ENCODE measurements around the gene MAPK11.

Gene MAPK11

DNA sequence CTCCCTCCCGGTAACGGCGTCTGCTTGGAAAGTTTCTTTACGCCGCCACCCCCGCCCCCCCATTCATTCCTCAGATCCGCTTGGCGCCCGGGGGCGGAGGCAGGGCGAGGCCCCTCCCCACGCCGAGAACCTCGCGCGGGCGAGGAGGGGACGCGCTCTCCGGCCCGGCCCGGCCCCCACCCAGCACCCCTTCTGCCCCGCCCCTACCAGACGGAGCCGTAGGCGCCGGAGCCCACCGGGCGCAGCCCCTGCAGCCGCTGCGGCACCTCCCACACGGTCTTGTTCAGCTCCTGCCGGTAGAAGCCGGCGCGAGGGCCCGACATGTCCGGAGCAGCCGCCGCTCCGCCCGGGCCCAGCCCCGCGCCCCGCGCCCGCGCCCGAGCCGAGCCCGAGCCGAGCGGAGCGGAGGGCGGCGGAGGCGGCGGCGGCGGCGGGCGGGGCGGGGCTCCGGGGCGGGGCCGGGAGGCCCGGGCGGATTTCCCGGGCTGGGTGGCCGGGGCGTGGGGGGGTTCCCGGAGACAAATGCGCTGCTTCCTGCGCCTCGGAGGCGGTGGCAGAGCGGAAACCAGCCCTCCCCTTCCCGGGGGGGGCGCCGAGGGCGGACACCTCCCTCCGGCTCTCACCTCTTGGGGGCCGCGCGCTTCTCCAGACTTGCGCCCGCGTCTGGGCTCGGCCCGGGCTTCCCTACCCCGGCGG lies at the start of gene MAPK11:
Gene MAPK11, minus strand, starts transcription at position 411 of the 696 bp plus-strand sequence. Its CDS starts 88 bp downstream, at position 323.
- FAIRE-seq: no peak

DNA sequence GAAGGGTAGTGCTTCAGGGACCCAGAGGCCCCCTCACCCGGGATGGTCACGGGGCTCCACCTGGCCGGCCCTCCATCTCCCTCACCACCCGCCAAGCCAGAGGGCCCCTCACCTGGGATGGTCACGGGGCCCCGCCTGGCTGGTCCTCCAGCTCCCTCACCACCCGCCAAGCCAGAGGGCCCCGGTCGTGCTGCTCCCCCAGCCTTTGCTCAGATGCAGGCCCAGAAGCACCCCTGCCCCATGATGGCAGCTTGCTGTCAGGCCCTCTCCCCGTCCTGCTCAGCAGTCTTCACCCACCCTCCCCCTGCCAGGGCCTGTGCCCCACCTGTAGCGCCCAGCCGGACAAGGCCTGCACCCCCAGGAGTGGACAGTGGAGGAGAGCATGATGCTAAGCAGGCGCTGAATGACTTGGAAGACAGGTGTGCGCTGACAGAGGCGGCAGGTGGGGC lies 49.3 kb upstream of the MAPK11 start:
- FAIRE-seq: no peak

DNA sequence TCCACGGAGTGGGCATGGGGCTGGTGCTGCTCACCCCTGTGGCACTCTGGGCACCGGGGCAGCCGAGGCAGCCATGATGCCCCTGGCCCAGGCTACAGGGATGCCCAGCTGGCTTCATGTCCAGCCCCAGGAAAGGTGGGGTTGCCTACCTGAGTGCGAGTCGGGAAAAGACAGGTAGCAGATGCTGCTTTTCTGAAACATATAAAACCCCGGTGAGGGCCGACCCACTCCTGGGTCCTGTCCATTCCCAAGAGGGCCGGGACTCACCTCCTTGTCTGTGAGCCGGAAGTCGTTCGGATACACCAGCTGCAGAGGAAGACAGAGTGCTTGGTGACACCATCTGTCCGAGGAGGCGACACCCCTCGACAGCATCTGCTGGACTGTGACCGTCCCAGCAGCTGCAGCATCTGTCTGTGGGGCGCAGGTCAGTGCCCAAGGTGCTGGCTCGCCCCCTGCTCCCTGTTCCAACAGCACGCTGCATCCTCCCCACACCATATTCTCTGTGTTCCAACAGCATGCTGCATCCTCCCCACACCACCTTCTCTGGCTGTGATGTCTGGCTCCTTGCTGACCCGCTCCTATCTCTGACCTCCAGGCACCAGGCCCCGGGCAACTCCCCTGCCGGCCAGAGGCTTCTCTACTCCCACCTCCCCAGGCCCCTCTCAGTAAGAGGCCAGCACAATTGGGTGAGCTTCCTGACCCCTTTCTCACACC lies 48.7 kb upstream of the MAPK11 start:
- no peak for FAIRE-seq

DNA sequence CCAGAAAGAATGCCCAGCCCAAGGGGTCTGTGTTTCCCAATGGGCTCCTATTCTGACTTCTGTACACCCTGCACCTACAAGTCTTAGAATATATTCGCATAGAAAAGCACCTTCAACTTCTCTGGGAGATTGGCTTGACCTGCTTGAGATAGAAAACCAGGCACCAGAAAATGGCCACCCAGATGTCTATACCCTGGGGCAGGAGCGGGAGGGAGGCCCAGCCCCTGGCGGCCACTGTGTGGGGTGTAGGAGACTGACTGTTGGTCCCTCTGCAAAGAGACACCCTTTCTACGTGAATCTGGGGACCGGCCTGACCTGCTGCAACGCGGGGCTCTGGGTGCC lies 48.1 kb upstream of the MAPK11 start:
- no peak for FAIRE-seq

DNA sequence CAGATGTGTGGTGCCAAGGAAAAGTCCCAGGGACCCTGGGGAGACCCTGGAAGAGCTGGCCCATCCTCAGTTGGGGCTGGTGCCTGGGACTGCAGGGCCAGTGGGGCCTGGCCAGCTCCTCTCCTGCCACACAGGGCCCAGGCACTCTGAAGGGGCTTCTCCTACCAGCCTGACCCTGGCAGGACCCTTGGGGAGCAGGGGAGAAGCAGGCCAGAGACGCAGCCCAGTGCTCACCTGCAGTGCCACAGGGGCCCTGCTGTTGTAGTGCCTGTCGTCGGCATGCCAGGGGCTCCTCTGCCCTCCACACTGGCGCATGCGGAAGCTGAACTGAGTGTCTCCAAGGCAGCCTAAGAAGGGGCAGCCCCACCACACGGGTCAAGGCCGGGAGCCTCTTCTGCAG lies 47.5 kb upstream of the MAPK11 start:
- no peak for FAIRE-seq

DNA sequence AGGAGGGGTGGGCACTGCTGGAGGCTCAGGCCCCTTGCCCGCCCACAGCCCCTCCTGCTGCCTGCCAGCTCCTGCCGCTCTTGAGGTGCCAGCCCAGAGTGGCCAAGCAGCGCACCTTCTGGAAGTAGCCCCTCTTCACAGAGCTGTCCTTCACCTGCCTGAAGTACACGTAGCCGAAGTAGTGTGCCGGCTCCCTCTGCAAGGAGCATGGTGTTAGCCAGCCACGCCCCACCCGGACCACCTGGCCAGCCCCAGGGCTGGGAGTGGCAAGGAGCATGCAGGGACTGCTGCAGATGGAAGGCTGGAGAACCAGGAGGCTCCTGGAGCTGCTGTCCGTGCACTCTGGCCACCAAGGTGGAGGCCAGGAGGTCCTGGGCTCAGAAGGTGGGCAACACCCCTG lies 47.0 kb upstream of the MAPK11 start:
- no peak for FAIRE-seq

DNA sequence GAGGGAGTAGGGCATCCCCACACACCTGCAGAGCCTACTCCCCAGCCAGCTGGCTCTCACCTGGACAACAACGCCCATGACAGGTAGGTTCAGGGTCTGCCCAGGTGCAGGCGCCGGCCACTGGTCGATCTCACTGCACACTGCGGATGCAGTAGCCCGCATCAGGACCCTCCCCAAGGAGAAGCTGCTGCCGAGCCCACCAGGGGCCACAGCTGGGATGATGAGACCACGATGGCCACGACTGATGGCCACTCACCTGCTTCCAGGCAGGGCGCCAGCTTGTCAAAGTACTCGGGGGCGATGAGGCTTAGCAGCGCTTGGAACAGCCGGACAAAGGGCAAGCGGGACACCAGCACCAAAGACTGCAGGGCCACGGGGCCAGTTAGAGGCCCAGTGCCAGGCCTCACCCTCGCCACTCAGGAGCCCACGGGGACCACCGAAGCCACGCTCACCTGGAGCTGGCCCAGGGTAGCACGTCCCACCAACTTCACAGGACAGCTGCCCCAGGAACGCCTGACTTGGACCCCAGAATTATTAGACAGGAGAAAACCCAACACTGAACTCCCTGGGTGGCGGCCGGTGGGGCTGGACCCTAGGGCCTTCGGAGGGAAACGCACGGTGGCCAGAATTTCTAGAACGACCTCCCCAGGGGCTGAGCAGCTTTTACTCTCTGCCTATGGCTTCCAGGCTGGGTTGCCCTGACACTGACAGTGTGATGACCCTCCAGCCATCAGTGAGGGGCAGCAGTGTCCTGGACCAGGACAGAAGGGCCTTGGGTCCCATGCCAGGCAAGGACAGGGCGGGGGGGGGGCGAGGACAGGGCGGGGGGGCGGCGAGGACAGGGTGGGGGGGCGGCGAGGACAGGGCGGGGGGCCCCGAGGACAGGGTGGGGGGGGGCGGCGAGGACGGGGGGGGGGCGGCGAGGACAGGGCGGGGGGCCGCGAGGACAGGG lies 46.2 kb upstream of the MAPK11 start:
- no peak for FAIRE-seq

DNA sequence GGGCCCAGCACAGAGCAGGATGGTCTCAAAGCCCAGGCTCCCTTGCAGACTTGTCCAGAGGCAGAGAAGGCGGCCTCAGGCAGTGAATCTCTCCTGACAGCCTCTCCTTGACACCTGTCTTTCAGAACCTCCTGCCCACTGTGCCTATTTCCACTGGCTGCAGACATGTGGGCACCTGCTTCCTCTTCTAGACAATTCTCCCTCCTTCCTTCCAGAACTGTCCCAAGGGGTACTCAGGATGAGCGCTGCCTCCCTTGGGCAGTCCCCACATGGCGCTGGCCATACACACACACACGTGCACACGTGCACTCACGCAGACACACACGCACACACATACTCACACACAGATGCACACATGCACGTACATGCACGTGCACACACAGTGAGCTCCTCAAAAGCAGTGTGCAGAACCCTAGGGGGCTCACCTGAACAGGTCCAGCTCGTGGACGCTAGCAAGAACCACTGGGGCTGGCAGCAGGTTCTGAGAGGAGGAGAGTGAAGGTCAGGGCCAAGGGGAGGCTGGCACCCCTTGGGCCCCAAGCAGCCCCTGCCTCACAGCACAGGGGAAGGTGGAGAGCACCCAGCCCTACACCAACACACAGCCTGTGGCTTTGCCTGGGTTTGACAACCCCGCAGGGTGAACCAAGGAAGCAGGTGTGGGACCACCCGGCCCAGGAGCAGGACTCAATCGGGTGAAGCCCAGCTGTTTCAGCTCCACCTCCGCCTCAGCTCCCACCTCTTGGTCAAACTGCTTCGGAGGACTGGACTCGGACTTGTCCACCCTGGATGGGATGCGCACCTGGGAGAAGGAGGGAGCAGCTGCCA lies 45.3 kb upstream of the MAPK11 start:
- no peak for FAIRE-seq

DNA sequence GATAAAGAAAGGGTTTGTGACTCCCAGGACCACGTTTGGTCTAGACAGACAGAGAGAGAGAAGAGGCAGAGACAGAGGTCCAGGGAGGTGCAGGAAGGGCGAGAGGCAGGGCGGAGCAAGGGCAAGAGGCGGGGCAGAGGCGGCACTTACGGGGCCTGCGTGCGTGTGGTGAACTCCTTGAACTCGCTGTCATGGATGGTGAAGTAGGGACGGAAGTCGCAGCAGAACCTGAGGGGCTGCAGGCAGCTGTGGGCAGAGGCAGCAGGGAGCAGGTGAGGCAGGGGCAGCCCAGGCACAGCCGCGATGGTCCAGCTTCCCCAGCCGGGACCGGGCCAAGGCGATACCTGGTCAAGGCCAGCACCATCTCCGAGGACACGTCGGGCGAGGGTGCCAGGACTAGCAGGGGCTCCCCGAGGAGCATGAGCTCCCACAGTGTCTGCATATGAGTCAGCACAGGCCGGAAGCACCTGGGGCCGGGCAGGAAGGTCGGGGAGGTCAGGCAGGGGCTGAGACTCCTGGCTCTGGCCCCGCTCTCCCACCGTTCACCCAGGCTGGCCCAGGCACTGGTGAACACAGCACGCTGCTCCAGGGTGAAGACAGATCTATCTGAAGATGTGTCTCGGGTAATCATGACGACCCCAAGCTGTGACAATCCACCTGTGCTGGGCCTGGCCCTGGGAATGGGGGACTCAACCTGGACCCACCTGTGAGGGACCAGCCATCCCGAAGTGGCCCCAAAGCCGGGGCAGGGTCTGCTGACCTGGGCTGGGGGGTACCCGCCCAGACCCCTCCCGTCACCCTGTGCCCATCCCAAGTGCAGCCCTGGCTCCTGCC lies 44.5 kb upstream of the MAPK11 start:
- no peak for FAIRE-seq

DNA sequence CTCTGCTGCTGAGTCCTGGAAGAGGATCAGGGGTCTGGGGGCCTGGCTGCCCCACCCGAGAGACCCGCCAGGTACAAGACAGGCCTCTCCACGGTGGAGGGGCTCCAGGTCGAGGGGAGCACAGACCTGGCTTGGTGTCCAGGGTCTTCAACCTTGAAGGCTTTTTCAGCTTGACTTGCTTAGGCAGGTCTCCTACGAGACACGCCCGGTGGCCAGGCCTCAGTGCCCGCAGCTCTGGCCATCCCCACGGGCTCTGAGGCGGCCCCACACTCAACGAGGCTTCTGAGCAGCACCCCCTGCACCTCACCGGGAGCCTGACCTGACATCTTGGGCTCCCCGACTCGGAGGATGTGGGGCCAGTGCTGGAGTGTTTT lies 43.9 kb upstream of the MAPK11 start:
- FAIRE-seq: no peak

DNA sequence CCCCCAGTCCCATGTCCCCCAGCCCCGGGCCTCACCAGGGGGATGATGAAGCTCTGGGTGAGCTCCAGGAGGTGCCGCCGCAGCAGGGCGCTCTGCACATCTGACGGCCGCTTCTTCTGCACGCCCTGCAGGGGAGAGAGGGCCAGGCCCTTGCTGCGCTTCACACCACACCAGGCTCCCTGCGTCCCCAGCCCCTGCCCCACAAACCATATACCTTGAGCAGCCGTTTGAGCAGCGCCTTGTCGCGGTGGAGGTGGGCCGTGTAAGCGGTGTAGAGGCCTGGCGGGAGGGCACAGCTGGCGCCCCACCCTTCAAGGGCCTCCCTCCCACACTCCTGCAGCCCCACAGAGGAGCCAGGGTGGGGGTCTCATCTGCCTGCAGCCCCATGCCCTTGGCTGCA lies 43.4 kb upstream of the MAPK11 start:
- FAIRE-seq: no peak

DNA sequence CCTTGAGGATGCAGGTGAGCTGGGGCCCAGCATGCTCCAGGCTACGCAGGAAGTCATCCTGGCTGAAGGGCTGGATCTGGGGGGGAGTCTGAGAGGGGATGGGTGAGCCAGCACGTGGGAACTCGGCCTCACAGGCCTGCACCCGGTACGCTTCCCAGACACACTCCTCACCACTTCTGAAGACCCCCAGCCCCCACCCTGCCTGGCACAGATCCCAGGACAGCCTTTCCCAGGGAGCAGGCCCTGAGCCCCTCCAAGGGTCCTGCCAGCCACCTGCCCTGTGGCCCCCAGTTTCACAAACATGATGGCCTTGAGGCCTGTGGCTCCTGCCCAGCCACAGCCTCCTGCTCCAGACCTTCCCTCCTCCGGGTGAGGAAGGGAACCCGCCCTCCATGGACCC lies 42.8 kb upstream of the MAPK11 start:
- no peak for FAIRE-seq

DNA sequence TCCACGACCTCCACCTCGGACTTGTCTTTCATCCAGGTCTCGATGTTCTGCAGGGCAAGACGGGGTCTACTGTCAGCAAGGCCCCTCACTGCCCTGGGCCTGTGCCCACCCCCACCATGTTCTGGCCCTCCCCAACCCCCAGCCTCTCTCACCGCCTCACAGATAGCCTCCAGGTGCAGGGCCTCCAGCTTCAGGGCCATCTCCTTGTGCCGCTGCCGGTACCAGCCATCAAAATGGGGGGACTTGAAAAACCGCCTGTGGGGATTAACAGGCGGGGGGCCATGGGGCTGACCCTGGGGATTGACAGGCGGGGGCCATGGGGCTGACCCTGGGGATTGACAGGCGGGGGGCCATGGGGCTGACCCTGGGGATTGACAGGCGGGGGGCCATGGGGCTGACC lies 42.2 kb upstream of the MAPK11 start:
- no peak for FAIRE-seq

DNA sequence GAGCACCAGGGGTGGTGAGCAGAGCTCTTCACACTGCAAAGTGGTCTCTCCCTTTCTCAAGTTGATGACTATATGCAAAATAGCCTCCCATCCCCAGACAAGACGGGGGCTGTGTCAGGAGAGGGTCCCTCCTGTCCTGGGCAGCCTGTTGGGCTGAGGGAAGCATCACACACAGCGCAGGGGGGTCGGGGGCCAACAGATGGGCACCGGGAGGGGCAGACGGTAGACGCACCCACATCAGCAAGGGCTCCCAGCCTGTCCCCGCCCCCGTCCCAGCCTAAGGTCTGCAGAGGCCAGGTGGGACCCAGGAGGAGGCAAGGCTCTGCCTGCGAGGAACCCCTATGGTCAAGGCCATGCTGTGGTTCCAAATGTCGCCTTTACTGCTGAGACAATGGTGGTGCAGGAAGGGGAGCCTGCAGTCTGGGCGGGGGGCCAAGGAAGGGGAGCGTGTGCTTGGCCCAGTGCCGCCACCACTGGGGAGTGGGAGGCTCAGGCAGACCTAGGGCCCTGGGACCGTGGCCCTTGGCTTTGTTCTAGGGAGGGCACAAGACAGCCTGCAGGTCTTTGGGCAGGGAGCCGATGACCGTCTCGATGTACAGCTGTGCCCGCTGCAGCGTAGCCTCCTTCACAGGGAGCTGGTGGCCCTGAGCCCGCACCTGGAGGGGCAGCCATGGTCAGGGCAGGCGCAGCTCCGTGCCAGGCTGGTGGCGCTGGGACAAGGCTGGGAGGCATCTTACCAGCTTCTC lies 41.6 kb upstream of the MAPK11 start:
- FAIRE-seq: no peak

DNA sequence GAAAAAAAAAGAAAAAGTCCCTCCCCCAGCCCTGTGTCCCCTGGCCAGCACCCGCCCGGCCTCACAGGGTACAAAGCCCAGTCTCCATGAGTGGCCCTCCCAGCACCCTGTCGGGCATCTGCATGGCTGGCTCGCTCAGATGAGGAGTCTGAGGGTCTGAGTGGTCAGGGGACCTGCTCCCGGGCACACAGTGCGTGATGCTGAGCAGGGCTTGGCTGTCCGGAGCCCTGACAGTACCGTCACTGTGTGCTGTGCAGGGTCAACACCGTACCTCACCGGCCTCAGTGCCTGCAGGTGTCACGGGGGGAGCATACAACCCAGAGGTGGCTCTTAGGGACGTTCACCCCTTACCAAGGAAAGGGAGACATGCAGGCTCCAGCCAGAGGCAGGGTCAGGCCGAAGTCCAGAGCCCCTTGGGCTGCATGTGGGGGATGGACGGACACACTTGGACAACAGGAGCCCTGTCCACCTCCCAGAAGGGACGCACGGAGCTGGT lies 40.8 kb upstream of the MAPK11 start:
- FAIRE-seq: no peak

DNA sequence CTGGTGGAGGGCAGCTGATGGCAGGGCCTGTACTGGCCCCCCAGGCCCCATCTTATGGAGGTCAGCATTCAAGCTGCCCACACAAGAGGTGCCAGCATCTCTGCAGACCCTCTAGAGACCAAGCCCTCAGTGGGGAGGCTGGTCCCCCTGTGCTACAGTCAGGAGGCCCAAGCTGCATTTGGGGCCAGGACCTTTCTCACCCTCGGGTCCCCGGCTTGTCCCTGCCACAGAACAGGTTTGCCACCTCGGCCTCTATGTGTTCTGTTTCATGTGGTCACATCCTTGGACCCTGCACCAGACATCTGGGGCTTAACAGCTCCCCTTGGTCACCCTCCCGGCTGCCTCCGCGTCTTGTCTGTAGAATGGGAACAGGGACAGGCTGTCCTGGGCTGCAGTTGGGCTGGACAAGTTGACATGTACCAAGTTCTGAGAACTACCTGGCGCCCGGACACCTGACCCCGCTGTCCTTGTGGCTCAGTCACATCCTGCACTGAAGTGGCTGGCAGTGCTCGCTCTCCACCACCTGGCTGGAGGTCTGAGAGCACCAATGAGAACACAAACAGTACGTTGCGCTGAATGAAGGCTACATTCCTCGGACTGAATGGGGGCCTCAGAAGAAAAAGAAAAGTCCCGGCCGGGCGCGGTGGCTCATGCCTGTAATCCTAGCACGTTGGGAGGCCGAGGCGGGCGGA lies 40.0 kb upstream of the MAPK11 start:
- no peak for FAIRE-seq

DNA sequence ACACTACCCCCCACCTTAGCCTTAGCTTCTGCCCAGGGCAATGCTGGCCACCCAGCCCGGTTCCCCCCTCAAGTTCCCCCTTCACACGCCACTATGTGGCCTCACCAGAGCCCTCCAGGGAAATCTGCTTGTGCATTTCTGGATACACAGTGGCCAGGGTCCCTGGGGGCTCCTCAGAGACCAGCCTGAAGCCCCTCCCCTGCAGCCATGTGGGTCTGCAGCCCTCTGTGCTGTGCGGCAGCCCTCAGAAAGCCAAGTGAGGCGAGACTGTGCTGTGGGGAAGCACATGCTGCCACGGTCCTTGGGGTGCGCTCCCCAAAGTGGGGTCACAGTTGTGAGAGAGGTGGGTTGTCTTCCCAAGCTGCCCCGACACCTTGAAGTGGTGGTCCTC lies 39.4 kb upstream of the MAPK11 start:
- no peak for FAIRE-seq

DNA sequence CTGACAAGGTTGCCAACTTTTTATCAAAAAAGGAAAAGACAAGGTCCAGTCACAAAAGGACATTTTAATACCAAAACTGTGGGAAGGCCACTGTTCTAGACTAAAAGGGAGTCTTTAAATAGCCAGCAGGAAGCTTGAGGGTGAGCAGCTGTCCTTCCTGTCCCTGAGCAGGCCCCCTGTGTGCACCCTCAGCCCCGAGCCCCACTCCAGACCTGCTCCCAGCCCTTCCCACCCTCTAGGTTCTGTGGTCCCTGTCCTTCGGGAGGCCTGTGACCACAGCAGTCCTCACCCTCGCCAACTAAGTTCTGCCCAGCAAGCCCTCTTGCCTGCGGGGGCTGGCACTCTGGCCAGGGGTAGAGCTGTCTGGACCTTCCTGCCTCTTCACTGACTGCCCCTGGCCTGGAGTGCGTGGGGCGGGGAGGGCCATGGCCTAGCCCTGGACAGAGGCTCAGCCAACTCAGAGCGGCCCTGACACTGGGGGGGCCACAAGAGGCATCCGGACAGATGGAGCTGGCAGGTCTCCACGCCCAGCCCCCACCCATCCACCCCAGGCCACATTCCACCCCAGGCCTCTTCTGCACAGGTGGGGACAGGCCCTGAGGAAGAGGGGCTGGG lies 38.9 kb upstream of the MAPK11 start:
- no peak for FAIRE-seq

DNA sequence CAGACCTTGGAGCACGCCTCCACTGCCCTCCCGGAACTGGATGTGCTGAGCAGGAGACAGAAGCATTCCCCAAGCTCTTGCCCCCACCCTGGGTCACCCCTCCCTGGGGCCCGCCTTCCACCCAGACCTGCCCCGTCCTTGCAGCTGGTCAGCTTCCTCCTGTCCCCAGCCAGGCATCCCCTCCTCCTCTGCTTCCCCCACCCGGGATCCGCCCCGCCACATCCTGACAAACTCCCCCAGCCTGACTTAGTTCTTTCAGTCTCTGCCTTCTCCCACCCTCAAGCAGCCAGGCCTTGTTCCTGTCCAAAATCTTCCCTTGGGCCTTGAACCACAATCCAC lies 38.4 kb upstream of the MAPK11 start:
- FAIRE-seq: peak; percentile 3
